Neutrophil (primary cell): ENCODE measurements around the gene LAMA4.

Experiments used
- H3K27ac ChIP-seq: fragments of 200-600 bp; sonication (generic); 2 replicates; pipeline ENCODE4 v1.5.1; 2016; ENCODE audit warnings: mild to moderate bottlenecking, moderate library complexity
- H3K27me3 ChIP-seq: fragments of 200-600 bp; sonication (generic); 2 replicates; pipeline ENCODE4 v1.6.0; 2016; ENCODE audit warnings: mild to moderate bottlenecking
- H3K36me3 ChIP-seq: fragments of 200-600 bp; sonication (generic); 2 replicates; pipeline ENCODE4 v1.5.1; 2017
- H3K4me1 ChIP-seq, 2 experiments: fragments of 200-600 bp in 1 of 2; sonication (generic) in 1 of 2; 1 replicate in 1 of 2; 2 replicates in 1 of 2; pipeline versions ENCODE4 v1.5.1 to v1.6.1; 2013 to 2016; ENCODE audit warnings: low read depth in 1 of 2, low read length in 1 of 2, mild to moderate bottlenecking in 1 of 2, moderate library complexity in 1 of 2; ENCODE audit not compliant: control insufficient read depth in 1 of 2, insufficient read depth in 1 of 2
- H3K4me3 ChIP-seq, 2 experiments: fragments of 200-600 bp in 1 of 2; sonication (generic) in 1 of 2; 1 replicate in 1 of 2; 2 replicates in 1 of 2; pipeline ENCODE4 v1.5.1; 2013 to 2016; ENCODE audit warnings: low read depth in 1 of 2, low read length in 1 of 2, mild to moderate bottlenecking in 1 of 2, moderate library complexity in 1 of 2
- H3K9me3 ChIP-seq: fragments of 200-600 bp; sonication (generic); 2 replicates; pipeline ENCODE4 v1.5.1; 2016
- CTCF ChIP-seq: fragments of 200-600 bp; sonication (generic); IDR thresholded peaks from 2 replicates; pipeline ENCODE4 v1.5.1; 2016; ENCODE audit warnings: antibody characterized with exemption

LAMA4 gene

DNA sequence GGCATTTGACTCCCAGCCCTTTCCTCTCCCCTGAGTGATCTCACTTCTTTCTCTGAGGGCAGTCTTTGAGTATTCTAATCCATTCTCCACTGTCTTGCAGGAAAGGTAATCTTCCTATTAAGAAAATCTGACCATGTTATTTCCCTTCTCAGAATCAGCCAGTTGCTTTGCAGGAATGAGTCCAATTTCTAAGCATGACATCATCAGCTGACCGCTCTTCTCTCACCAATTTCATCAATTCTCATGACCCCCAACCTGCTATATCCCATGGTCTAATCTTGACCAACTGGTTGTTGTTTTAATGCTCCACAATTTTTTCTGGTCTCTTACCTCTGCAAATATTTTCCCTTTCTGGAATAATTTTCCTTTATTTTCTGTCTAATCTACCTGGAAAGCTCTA is 93.6 kb downstream of the LAMA4 start:
- no peak for TF ChIP-seq CTCF
- no peaks in the 10 kb centered on the region for H3K36me3 ChIP-seq
- H3K4me3 ChIP-seq = no peak overlapping the region
- peaks cover 26% of the 10 kb centered on the region for H3K27me3 ChIP-seq
- no peak overlapping the region for H3K27ac ChIP-seq
- no peaks in the 10 kb centered on the region for H3K4me1 ChIP-seq
- H3K9me3 ChIP-seq = no peaks in the 10 kb centered on the region

DNA sequence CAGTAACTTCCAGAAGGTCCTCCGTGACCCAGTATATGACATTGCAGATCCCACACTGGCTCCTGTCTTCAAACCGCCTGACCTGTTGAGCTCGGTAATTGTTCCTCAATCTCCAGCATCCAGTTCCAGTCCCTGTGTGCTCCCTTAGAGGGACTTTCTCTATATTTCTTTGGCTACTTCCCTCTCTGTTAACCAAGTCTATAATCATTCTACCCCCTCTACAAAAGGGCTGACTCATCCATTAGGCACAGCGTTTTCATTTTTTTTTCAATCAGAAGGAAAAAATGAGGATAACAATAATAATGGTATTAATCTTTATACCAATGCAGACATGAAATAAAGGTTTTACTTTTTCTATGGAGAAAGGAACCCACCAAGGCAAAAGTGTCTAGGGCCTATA is 97.7 kb downstream of the LAMA4 start:
- no peaks in the 10 kb centered on the region for H3K36me3 ChIP-seq
- H3K9me3 ChIP-seq = no peaks in the 10 kb centered on the region
- no peak overlapping the region for H3K27ac ChIP-seq
- no peak overlapping the region for H3K4me3 ChIP-seq
- no peaks in the 10 kb centered on the region for H3K4me1 ChIP-seq
- TF ChIP-seq CTCF = no peak
- H3K27me3 ChIP-seq = no peaks in the 10 kb centered on the region

GRCh38 chr6:112155886-112156285 is 98.5 kb downstream of the LAMA4 start:
- Histone ChIP-seq H3K4me1 (no peaks in the 10 kb centered on the region), H3K4me3 (no peak overlapping the region), H3K36me3 (no peaks in the 10 kb centered on the region), H3K27me3 (no peaks in the 10 kb centered on the region), H3K9me3 (no peaks in the 10 kb centered on the region), H3K27ac (no peak overlapping the region)
- TF ChIP-seq CTCF = no peak

DNA sequence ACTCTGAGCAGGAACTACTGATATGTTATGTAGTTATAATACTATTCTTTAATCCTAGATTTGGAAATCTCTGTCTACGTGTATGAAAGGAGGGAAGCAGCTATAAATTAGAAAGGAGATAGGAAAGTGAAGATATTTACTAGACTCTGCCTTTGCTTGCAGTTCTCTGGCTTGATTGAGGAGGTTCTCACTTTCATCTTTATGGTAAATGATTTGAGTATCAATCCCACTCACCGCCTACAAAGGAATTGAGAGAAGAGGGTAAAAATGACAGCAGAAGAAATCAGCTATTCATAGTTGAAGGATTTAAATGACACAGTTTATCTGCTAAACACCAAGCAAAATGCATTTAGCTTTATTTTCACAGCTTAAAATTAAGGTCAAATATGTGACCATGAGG is 99.7 kb downstream of the LAMA4 start:
- no peaks in the 10 kb centered on the region for H3K27me3 ChIP-seq
- no peaks in the 10 kb centered on the region for H3K36me3 ChIP-seq
- no peak overlapping the region for H3K4me3 ChIP-seq
- H3K4me1 ChIP-seq = no peaks in the 10 kb centered on the region
- H3K27ac ChIP-seq = no peak overlapping the region
- TF ChIP-seq CTCF = no peak
- H3K9me3 ChIP-seq = no peaks in the 10 kb centered on the region

- H3K36me3 ChIP-seq = no peaks in the 10 kb centered on the region
- no peak overlapping the region for H3K4me3 ChIP-seq
- no peaks in the 10 kb centered on the region for H3K9me3 ChIP-seq
- H3K27me3 ChIP-seq = no peaks in the 10 kb centered on the region
- no peaks in the 10 kb centered on the region for H3K4me1 ChIP-seq
- H3K27ac ChIP-seq = no peak overlapping the region
- no peak for TF ChIP-seq CTCF
Measured at GRCh38 chr6:112153926-112154607, 100.3 kb downstream of the LAMA4 start.
